HEK293T (cell line): ENCODE results near the gene GRAMD1A.

Experiments used
- ARNT ChIP-seq: fragments of 450-650 bp; IDR thresholded peaks from 2 replicates; pipeline ENCODE4 v1.6.1; 2017; ENCODE audit warnings: mild to moderate bottlenecking
- BHLHE40 ChIP-seq: fragments of 450-650 bp; IDR thresholded peaks from 2 replicates; pipeline ENCODE4 v1.6.1; 2016; ENCODE audit warnings: mild to moderate bottlenecking, moderate library complexity, borderline replicate concordance
- CTBP1 ChIP-seq: fragments of 450-650 bp; IDR thresholded peaks from 2 replicates; pipeline ENCODE4 v1.6.1; 2016; ENCODE audit warnings: borderline replicate concordance
- FOXA1 ChIP-seq: fragments of 450-650 bp; IDR thresholded peaks from 2 replicates; pipeline ENCODE4 v1.6.1; 2016; ENCODE audit warnings: mild to moderate bottlenecking
- FOXK2 ChIP-seq: fragments of 450-650 bp; IDR thresholded peaks from 2 replicates; pipeline ENCODE4 v1.6.1; 2016; ENCODE audit warnings: mild to moderate bottlenecking
- FOXM1 ChIP-seq: fragments of 450-650 bp; IDR thresholded peaks from 2 replicates; pipeline ENCODE4 v1.6.1; 2017; ENCODE audit warnings: mild to moderate bottlenecking, borderline replicate concordance
- LEF1 ChIP-seq: fragments of 450-650 bp; IDR thresholded peaks from 2 replicates; pipeline ENCODE4 v1.6.1; 2017; ENCODE audit warnings: mild to moderate bottlenecking, borderline replicate concordance
- PKNOX1 ChIP-seq: fragments of 450-650 bp; IDR thresholded peaks from 2 replicates; pipeline ENCODE4 v1.6.1; 2016
- SP1 ChIP-seq: fragments of 450-650 bp; IDR thresholded peaks from 2 replicates; pipeline ENCODE4 v1.6.1; 2017
- SUZ12 ChIP-seq: fragments of 450-650 bp; IDR thresholded peaks from 2 replicates; pipeline ENCODE4 v1.6.1; 2016; ENCODE audit warnings: mild to moderate bottlenecking

DNA sequence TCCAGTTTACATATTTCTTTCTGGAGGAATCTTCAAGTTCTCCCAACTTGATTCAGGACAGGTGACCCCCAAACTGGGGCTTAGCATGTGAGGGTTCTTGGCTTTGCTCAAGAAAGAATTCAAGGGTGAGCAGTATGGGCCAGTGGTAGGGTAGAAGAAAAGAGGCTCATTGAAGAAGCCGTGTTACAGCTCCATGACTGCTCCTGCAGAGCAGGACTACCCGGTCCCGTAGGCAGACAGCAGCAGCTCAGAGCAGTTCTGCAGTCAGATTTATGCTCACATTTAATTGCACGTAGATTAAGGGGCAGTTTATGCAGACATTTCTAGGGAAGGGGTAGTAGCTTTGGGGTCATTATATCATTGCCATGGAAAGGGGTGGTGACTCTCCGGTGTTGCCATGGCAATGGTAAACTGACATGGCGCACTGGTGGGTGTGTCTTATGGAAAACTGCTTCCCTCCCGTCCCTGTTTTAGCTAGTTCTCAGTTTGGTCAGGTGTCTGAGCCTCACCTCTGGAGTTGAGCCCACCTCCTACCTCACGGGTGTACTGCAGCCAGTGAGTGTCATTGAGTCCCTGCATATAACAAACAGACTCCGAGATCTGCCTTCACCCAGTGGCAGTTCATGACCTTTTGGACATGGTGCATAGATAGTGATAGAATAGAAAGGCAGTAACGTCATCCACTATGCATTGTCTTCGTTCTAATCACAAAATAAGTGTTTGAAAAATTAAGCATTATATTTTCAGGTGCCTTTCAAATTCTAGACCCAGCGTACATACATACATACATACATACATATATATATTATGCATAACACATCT is 20.1 kb upstream of the GRAMD1A start:
- TF ChIP-seq FOXM1 (no peak), PKNOX1 (no peak), FOXA1 (no peak), FOXK2 (no peak), BHLHE40 (no peak), LEF1 (no peak), SP1 (no peak), ARNT (no peak), CTBP1 (no peak), SUZ12 (no peak)
